Measurements from ENCODE around the gene C3orf80.

Gene C3orf80

DNA sequence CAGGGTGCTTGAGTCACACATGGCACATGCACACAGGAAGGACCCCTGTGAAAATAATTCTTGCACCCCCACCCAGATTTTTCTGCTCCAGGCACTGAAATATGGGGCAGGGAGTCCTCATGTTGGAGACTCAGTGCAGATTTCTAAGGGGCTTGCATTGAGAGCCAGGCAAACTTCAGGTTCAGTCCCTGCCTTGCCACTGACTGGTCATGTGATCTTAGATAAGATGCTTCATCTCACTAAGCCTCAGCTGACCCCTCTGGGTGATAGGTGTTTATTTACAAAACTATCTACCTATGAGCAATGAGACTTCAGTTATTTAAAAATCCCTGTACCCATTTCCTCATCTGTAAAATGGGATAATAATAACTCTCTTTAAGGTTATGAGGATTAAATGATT is 30.1 kb upstream of the C3orf80 start:
- H3K27ac ChIP-seq (ENCODE audit: low read length) = no peak overlapping the region

GRCh38 chr3:160196511-160197104 is 28.6 kb upstream of the C3orf80 start:
- no peak overlapping the region for H3K9ac ChIP-seq (ENCODE audit: low read length)
- no peaks in the 10 kb centered on the region for H3F3A ChIP-seq (ENCODE audit: insufficient read depth, low read length)
- no peak overlapping the region for H3K27ac ChIP-seq (ENCODE audit: low read length)
- H3K27me3 ChIP-seq (replicated peaks; ENCODE audit: insufficient read depth, low read length) = no peaks in the 10 kb centered on the region
- H3K4me3 ChIP-seq (ENCODE audit: low read length) = no peak overlapping the region
- H3K4me2 ChIP-seq (ENCODE audit: low read depth, low read length) = no peak overlapping the region
- no peaks in the 10 kb centered on the region for H4K20me1 ChIP-seq (ENCODE audit: insufficient read depth, low read length)
- no peaks in the 10 kb centered on the region for H3K79me2 ChIP-seq (ENCODE audit: low read length)
- no peaks in the 10 kb centered on the region for H3K9me2 ChIP-seq (replicated peaks; ENCODE audit: insufficient read depth, low read length)
- H3K9me3 ChIP-seq (replicated peaks; ENCODE audit: insufficient read depth, low read length) = no peaks in the 10 kb centered on the region
- H3K36me3 ChIP-seq (replicated peaks; ENCODE audit: insufficient read depth, low read length) = no peaks in the 10 kb centered on the region
- no peak for TF ChIP-seq EZH2 (optimal IDR thresholded peaks at IDR 0.05; ENCODE audit: low read depth, low read length)
- TF ChIP-seq, protein P1, sequence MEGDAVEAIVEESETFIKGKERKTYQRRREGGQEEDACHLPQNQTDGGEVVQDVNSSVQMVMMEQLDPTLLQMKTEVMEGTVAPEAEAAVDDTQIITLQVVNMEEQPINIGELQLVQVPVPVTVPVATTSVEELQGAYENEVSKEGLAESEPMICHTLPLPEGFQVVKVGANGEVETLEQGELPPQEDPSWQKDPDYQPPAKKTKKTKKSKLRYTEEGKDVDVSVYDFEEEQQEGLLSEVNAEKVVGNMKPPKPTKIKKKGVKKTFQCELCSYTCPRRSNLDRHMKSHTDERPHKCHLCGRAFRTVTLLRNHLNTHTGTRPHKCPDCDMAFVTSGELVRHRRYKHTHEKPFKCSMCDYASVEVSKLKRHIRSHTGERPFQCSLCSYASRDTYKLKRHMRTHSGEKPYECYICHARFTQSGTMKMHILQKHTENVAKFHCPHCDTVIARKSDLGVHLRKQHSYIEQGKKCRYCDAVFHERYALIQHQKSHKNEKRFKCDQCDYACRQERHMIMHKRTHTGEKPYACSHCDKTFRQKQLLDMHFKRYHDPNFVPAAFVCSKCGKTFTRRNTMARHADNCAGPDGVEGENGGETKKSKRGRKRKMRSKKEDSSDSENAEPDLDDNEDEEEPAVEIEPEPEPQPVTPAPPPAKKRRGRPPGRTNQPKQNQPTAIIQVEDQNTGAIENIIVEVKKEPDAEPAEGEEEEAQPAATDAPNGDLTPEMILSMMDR (IDR thresholded peaks at IDR 0.05; ENCODE audit: low read length) = no peak
- no peak for TF ChIP-seq EZH2phosphoT487 (IDR thresholded peaks at IDR 0.05; ENCODE audit: low read length)
- no peak overlapping the region for H2AFZ ChIP-seq (ENCODE audit: low read length)
- H3K4me1 ChIP-seq (ENCODE audit: low read length) = no peaks in the 10 kb centered on the region
- no peak for DNase-seq

More for the DNA sequence above, 30.1 kb upstream of the C3orf80 start:
- no peaks in the 10 kb centered on the region for H3K4me1 ChIP-seq (ENCODE audit: low read length)
- TF ChIP-seq EZH2phosphoT487 (IDR thresholded peaks at IDR 0.05; ENCODE audit: low read length) = no peak
- TF ChIP-seq, protein P1 (IDR thresholded peaks at IDR 0.05; ENCODE audit: low read length) = no peak
- TF ChIP-seq EZH2 (optimal IDR thresholded peaks at IDR 0.05; ENCODE audit: low read depth, low read length) = no peak
- no peak overlapping the region for H3K4me3 ChIP-seq (ENCODE audit: low read length)
- H3K9me2 ChIP-seq (replicated peaks; ENCODE audit: insufficient read depth, low read length) = no peaks in the 10 kb centered on the region
- no peaks in the 10 kb centered on the region for H3K79me2 ChIP-seq (ENCODE audit: low read length)
- H4K20me1 ChIP-seq (ENCODE audit: insufficient read depth, low read length) = no peaks in the 10 kb centered on the region
- no peaks in the 10 kb centered on the region for H3K36me3 ChIP-seq (replicated peaks; ENCODE audit: insufficient read depth, low read length)
- H2AFZ ChIP-seq (ENCODE audit: low read length) = no peak overlapping the region
- no peaks in the 10 kb centered on the region for H3K9me3 ChIP-seq (replicated peaks; ENCODE audit: insufficient read depth, low read length)
- no peak for DNase-seq
- H3K27me3 ChIP-seq (replicated peaks; ENCODE audit: insufficient read depth, low read length) = no peaks in the 10 kb centered on the region
- H3K4me2 ChIP-seq (ENCODE audit: low read depth, low read length) = no peak overlapping the region
- no peaks in the 10 kb centered on the region for H3F3A ChIP-seq (ENCODE audit: insufficient read depth, low read length)
- no peak overlapping the region for H3K9ac ChIP-seq (ENCODE audit: low read length)

DNA sequence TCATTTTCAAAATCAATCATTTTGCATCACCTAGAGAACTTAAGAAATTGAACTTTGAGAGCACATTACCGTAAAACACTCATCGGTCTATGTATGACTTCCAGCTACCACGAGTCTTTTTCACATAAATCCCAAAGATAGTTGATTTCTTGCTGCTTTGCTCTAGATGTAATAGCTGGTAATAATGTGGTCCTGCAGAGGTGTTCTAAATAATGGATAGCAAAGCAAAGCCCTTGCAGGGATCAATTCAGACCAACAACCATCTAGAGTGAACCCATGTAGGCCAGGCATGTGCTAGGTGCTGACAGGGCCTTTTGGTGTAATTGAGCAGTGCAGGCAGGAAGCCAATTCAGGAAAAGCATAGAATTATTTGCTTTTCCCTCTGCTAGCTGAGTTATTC is 26.1 kb upstream of the C3orf80 start:
- H3K79me2 ChIP-seq (ENCODE audit: low read length) = no peaks in the 10 kb centered on the region
- no peaks in the 10 kb centered on the region for H3K4me1 ChIP-seq (ENCODE audit: low read length)
- no peaks in the 10 kb centered on the region for H3K36me3 ChIP-seq (replicated peaks; ENCODE audit: insufficient read depth, low read length)
- H3K9me2 ChIP-seq (replicated peaks; ENCODE audit: insufficient read depth, low read length) = no peaks in the 10 kb centered on the region
- H3K9me3 ChIP-seq (replicated peaks; ENCODE audit: insufficient read depth, low read length) = no peaks in the 10 kb centered on the region
- no peak overlapping the region for H3K9ac ChIP-seq (ENCODE audit: low read length)
- no peak overlapping the region for H3K27ac ChIP-seq (ENCODE audit: low read length)
- no peak for DNase-seq
- H3K4me3 ChIP-seq (ENCODE audit: low read length) = no peak overlapping the region
- no peaks in the 10 kb centered on the region for H3F3A ChIP-seq (ENCODE audit: insufficient read depth, low read length)
- TF ChIP-seq EZH2phosphoT487 (IDR thresholded peaks at IDR 0.05; ENCODE audit: low read length) = no peak
- TF ChIP-seq EZH2 (optimal IDR thresholded peaks at IDR 0.05; ENCODE audit: low read depth, low read length) = no peak
- TF ChIP-seq, protein P1 (IDR thresholded peaks at IDR 0.05; ENCODE audit: low read length) = no peak
- no peak overlapping the region for H2AFZ ChIP-seq (ENCODE audit: low read length)
- H4K20me1 ChIP-seq (ENCODE audit: insufficient read depth, low read length) = no peaks in the 10 kb centered on the region
- no peaks in the 10 kb centered on the region for H3K27me3 ChIP-seq (replicated peaks; ENCODE audit: insufficient read depth, low read length)
- H3K4me2 ChIP-seq (ENCODE audit: low read depth, low read length) = no peak overlapping the region

Measured in MM.1S (cell line).